Activated CD4-positive, alpha-beta T cell treated with anti-CD3 and anti-CD28 coated beads, Interleukin-2, amount 10 ng/mL, durations not matched to agents 7 days and 5 days (primary cell): ENCODE measurements around the gene ASPSCR1. TPM values are rescaled to one million over a fixed set of nuclear protein-coding genes. Genes with fewer than 3 reads are reported as not detected.
"Not testable (repeated sequence)": the region's sequence is repeated elsewhere in the genome, so short reads cannot be mapped to it uniquely, and the experiment has no call there.

Experiments used
- CTCF ChIA-PET: fragments of 350-600 bp; sonication (Branson Sonifier 250); formaldehyde crosslinking; loops from one replicate; lab custom pipeline; 2021; ENCODE audit warnings: antibody characterized with exemption; lab: Charles Lee
- POLR2A ChIA-PET: fragments of 350-600 bp; sonication (Branson Sonifier 250); formaldehyde crosslinking; loops from one replicate; lab custom pipeline; 2021; ENCODE audit warnings: antibody characterized with exemption; lab: Charles Lee
- DNase-seq: peaks from one replicate; pipeline ENCODE4 v3.0.0-alpha.2; 2020
- H3K27ac Mint-ChIP-seq: one replicate; pipeline ENCODE4 v1.8.0; 2021; ENCODE audit warnings: mild to moderate bottlenecking, moderate library complexity, mixed read lengths
- H3K27me3 Mint-ChIP-seq: one replicate; pipeline ENCODE4 v1.8.0; 2021; ENCODE audit warnings: mixed read lengths
- H3K36me3 Mint-ChIP-seq: one replicate; pipeline ENCODE4 v1.8.0; 2021; ENCODE audit warnings: low read depth, mixed read lengths
- H3K4me1 Mint-ChIP-seq: one replicate; pipeline ENCODE4 v1.8.0; 2021; ENCODE audit warnings: mixed read lengths
- H3K4me3 Mint-ChIP-seq: one replicate; pipeline ENCODE4 v1.8.0; 2021; ENCODE audit warnings: mild to moderate bottlenecking, moderate library complexity, mixed read lengths
- H3K9me3 Mint-ChIP-seq: one replicate; pipeline ENCODE4 v1.8.0; 2021; ENCODE audit warnings: mixed read lengths
- total RNA-seq, 2 experiments: library from RNA; stranded (reverse); gene quantifications; one replicate each; pipeline ENCODE4 v1.2.3, GENCODE V29; 2021

ASPSCR1 gene
- total RNA-seq, 2 experiments from 2014 or later, result 34.0 to 37.6 TPM

DNA sequence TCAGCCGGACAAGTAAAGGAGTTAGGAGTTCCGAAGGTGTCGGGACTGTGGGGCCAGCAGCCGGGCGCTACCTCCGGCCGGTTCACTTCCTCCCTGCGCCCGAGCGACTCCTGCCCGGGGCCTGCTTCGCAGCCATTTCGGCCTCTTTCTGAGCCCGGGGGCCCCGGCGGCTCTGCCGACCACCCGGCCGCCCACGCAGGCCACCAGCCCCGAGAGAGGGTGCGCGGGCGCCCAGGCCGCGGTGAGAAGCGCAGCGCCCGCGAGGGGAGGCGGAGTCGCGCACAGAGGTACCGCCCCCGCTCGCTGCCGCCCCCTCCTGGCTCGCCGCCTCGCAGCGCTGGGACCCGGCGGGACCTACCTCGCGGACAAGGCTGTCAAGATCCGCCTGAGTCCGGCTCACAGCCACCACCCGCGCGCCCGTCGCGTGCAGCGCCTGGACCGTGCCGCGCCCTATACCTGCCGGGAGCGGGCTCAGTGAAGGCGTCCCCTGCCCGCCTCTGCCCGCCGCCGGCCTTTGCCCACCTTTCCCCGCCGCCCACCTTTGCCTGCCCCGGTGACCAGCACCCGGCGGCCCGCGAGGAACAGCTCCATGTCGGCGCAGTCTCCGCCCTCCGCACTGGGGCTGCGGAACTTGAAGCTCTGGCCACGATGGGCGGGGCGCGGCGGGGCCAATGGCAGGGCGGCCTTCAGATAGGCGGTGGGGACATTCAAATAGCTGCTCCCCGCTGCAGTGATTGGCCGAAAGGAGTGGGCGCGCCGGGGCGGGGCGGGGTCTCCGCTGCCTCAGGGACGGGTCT, 59.9 kb downstream of the ASPSCR1 start, which contains the start of gene DCXR:
Gene DCXR (minus strand): TSS at position 606 of the 797 bp plus-strand sequence. CDS start 15 bp downstream, at position 591.
- peaks cover 28% of the 10 kb centered on the region for H3K4me1 Mint-ChIP-seq
- peak within 1 kb of the TSS; percentile 85 for H3K4me3 Mint-ChIP-seq
- H3K27me3 Mint-ChIP-seq, result no peaks in the 10 kb centered on the region
- peaks cover 8% of the 10 kb centered on the region for H3K36me3 Mint-ChIP-seq
- POLR2A ChIA-PET, result interaction anchor here (0.7 to 0.9 kb wide), 6 partner anchors 11 to 76 kb away, joined by 3 to 4 read pairs (median 3); partner anchors contain the start of genes CENPX and LRRC45
- no peaks in the 10 kb centered on the region for H3K9me3 Mint-ChIP-seq
- H3K27ac Mint-ChIP-seq, result peak within 1 kb of the TSS; percentile 97
- DNase-seq, result peak; percentile 98
- CTCF ChIA-PET, result interaction anchor here (0.6 to 4.7 kb wide), 30 partner anchors 9 to 255 kb away, joined by 3 to 49 read pairs (median 4); partner anchors contain the start of genes CENPX and LRRC45

DNA sequence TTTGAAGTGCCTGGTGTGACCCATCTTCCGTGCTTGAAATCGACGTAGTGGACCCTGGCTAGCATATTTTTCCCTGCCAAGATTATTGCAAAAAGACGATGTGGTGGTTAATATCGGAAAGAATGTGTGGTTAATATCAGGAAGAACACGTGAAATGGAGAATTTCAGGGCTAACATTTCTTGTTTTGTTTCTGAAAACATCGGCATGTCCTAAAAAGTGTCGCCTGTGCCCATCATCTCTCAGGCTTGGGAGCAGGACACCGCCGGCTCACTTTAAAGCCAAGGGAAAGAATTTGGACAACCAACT, 60.4 kb downstream of the ASPSCR1 start:
- peaks cover 8% of the 10 kb centered on the region for H3K36me3 Mint-ChIP-seq
- ChIA-PET POLR2A (interaction anchor here (0.7 to 0.9 kb wide), 6 partner anchors 12 to 75 kb away, joined by 3 to 4 read pairs (median 3); partner anchors contain the start of genes CENPX and LRRC45), CTCF (interaction anchor here (0.6 to 4.7 kb wide), 29 partner anchors 9 to 255 kb away, joined by 3 to 49 read pairs (median 4); partner anchors contain the start of genes CENPX and LRRC45)
- H3K4me1 Mint-ChIP-seq, result peaks cover 27% of the 10 kb centered on the region
- H3K9me3 Mint-ChIP-seq, result no peaks in the 10 kb centered on the region
- no peaks in the 10 kb centered on the region for H3K27me3 Mint-ChIP-seq
- no peak for DNase-seq
- peak overlapping the region; percentile 97 for H3K27ac Mint-ChIP-seq
- peak overlapping the region; percentile 85 for H3K4me3 Mint-ChIP-seq

DNA sequence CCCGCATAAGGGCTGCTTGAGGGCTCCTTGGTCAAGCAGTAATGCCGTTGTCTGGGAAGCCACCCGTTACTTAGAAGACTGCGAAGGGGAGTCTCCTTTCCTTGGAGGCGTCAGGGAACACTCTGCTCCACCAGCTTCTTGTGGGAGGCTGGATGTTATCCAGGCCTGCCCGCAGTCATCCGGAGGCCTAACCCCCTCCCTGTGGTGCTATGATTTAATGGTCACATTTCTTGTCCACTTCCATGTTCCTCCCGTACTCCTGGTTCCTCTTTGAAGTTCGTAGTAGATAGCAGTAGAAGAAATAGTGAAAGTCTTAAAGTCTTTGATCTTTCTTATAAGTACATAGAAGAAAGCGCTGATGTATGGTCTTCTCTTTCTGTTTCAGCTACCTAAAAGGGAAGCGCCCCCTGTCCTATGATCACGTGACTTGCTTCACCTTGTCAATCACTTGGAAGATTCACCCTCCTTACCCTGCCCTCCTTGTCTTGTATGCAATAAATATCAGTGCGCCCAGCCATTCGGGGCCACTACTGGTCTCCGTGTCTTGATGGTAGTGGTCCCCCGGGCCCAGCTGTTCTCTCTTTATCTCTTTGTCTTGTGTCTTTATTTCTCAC, 61.5 kb downstream of the ASPSCR1 start:
- H3K4me1 Mint-ChIP-seq, result peaks cover 25% of the 10 kb centered on the region
- DNase-seq, POLR2A ChIA-PET, H3K27ac Mint-ChIP-seq, H3K9me3 Mint-ChIP-seq, H3K36me3 Mint-ChIP-seq, H3K4me3 Mint-ChIP-seq, H3K27me3 Mint-ChIP-seq: not testable (repeated sequence)
- CTCF ChIA-PET, result interaction anchor here (0.6 to 4.7 kb wide), 4 partner anchors 10 to 66 kb away, joined by 3 to 49 read pairs (median 8); partner anchors contain the start of genes CENPX and LRRC45

DNA sequence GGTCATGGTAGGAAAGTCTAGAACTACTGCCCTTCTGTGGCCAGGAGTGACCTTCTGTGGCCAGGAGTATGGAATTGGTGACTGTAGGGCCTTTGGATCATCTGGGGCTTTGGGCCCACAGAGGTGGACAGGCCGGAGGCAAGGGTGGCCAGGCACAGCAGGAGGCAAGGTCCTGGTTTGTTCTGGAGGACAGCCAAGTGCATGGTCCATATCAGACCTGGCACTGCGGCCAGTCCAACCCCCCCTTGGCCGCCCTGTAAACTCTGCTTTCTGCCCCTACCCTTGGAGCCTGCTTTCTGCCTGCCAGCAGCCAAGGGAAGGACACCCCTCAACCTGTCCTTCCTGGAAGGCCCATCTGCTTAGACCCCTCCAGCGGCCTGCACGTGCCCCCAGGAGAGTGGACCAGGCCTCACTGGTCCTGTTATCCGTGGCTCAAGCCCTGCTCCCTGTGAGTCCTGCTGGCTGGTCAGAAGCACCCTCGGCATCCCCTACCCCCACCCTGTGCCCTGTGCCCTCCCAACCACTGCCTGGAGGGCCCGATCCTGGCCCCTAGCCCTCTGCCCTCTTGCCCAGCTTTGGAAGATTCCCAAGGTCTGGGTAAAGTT, 62.4 kb downstream of the ASPSCR1 start:
- H3K27me3 Mint-ChIP-seq, result no peaks in the 10 kb centered on the region
- peaks cover 8% of the 10 kb centered on the region for H3K36me3 Mint-ChIP-seq
- ChIA-PET POLR2A (no interaction called here), CTCF (interaction anchor here (1.0 to 1.5 kb wide), 2 partner anchors 10 to 17 kb away, joined by 4 read pairs; partner anchors contain the start of gene CENPX)
- no peak overlapping the region for H3K27ac Mint-ChIP-seq
- H3K4me3 Mint-ChIP-seq, result no peak overlapping the region
- no peak for DNase-seq
- peaks cover 25% of the 10 kb centered on the region for H3K4me1 Mint-ChIP-seq
- H3K9me3 Mint-ChIP-seq, result no peaks in the 10 kb centered on the region

DNA sequence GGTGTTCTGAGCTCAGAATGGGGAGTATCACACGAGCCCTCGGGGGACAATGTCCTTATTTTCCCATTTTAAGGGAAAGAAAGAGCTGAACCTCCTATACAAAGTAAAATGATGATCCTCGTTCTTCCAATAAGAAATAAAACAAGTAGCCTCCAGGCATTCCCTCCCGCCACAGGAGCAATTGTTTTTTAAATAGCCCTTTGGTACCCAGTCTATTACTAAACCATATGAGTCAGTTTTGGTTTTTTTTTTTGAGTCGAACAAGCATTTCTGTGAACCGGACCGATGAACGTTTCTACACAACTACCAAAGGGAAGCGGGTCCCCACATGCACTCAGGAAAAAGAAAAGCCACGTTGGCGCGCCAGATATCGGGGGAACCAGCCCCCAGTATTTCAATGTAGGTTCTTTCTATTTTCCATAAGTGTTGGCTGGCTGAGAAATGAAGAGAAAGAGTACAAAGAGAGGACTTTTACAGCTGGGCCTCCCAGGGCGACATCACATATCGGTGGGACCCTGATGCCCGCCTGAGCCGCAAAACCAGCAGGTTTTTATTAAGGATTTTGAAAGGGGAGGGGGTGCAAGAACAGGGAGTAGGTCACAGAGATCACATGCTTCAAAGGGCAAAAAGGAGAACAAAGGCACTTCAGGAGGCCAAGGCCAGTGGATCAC, 63.9 kb downstream of the ASPSCR1 start:
- Mint-ChIP-seq H3K9me3 (no peaks in the 10 kb centered on the region), H3K4me1 (peaks cover 13% of the 10 kb centered on the region), H3K4me3 (no peak overlapping the region), H3K27ac (no peak overlapping the region), H3K27me3 (no peaks in the 10 kb centered on the region), H3K36me3 (no peaks in the 10 kb centered on the region)
- CTCF ChIA-PET, result interaction anchor here (0.6 to 1.5 kb wide), 3 partner anchors 9 to 239 kb away, joined by 4 to 6 read pairs (median 4); partner anchors contain the start of gene RAC3
- DNase-seq, result no peak
- POLR2A ChIA-PET, result no interaction called here

DNA sequence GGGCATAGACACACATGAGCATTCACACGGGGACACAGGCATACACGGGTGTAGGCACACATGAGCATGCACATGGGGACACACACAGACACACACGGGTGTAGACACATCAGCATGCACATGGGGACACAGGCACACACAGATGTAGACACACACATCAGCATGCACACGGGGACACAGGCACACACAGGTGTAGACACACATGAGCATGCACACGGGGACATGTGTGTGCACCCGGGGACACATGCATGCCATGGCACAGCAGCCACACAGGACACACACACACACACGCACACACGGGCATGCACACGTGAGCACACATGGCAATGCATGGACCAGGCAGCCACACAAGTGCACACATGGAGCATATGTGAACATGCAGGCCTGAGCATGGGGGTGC, 65.2 kb downstream of the ASPSCR1 start:
- Mint-ChIP-seq H3K9me3 (no peaks in the 10 kb centered on the region), H3K27me3 (no peaks in the 10 kb centered on the region), H3K27ac (no peak overlapping the region), H3K36me3 (peaks cover 2% of the 10 kb centered on the region), H3K4me1 (peaks cover 11% of the 10 kb centered on the region), H3K4me3 (no peak overlapping the region)
- CTCF ChIA-PET, result interaction anchor here (2.2 kb wide), 1 partner anchor 12 kb away, joined by 4 read pairs; no protein-coding TSS in a partner anchor
- POLR2A ChIA-PET, result interaction anchor here (0.6 kb wide), 1 partner anchor 549 kb away, joined by 3 read pairs; no protein-coding TSS in a partner anchor
- DNase-seq, result no peak

DNA sequence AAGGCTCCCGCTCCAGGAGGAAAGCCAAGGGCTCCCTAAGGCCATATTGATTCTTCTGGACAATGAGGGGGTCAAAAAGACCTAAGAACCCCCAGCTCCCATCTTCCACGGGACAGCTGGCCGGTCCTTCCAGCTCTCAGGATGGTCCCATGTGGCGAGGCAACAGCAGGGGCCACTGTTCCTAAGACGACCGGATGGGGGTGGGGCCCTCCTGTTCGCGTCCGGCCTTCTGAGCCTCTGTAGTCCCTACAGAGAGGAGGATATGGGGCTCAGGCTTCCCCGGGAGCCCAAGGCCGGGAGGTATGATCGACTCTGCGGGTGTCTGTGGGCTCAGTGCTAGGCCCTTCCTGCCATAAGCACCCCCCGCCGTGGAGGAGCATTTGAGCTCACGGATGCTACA, 66.1 kb downstream of the ASPSCR1 start:
- CTCF ChIA-PET, result interaction anchor here (1.6 to 2.2 kb wide), 2 partner anchors 13 to 63 kb away, joined by 4 read pairs; no protein-coding TSS in a partner anchor
- POLR2A ChIA-PET, result interaction anchor here (0.6 kb wide), 1 partner anchor 13 kb away, joined by 3 read pairs; no protein-coding TSS in a partner anchor

DNA sequence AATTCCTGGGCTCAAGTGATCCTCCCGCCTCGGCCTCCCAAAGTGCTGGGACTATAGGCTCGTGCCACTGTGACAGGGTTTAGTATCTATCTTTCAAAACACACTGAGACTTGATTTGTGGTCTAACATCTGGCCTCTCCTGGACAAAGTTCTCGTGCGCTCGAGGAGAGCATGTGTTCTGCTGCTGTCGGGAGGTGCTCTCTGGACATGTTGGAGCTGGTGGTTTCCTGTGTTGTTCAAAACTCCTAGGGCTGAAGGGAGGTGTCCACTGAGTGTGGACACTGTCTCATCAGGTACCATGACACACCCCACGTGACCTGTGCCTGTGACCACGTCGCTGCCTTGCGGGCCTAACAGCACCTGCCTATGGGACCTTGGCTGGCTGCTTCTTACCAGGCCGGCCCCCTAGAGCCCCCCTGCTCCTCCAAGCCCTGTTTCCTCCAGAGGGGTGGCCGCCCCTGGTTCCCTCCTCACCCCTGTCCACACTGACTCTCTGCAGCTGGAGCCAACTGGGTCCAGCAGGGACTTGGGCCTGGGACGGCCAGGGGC, 68.6 kb downstream of the ASPSCR1 start:
- no peaks in the 10 kb centered on the region for H3K9me3 Mint-ChIP-seq
- H3K36me3 Mint-ChIP-seq, result peaks cover 3% of the 10 kb centered on the region
- CTCF ChIA-PET, result no interaction called here
- H3K27ac Mint-ChIP-seq, result no peak overlapping the region
- H3K4me1 Mint-ChIP-seq, result peaks cover 11% of the 10 kb centered on the region
- no peak for DNase-seq
- no peak overlapping the region for H3K4me3 Mint-ChIP-seq
- POLR2A ChIA-PET, result no interaction called here
- no peaks in the 10 kb centered on the region for H3K27me3 Mint-ChIP-seq

More for the DNA sequence above, 66.1 kb downstream of the ASPSCR1 start:
- Mint-ChIP-seq H3K4me1 (peaks cover 6% of the 10 kb centered on the region), H3K9me3 (no peaks in the 10 kb centered on the region), H3K4me3 (no peak overlapping the region), H3K36me3 (peaks cover 3% of the 10 kb centered on the region), H3K27me3 (no peaks in the 10 kb centered on the region), H3K27ac (no peak overlapping the region)
- no peak for DNase-seq

DNA sequence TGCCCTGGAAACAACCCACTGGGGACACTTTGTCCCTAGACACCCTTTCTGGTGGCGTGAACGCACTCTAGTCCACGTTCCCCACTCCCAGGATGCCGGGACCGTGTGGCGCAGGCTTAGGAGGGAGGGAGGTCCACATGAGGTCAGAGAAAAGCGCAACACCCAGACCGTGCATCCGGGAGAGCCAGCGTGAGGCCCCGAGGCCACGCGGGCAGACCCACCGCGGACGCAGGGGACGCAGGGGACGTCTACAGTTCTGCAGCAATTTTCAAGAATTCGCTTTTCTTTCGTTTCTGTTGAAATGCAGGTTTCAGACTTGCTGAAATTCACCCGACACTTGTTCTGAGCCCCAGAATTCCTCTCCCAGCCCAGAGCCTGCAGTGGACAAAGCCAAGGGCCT, 69.5 kb downstream of the ASPSCR1 start:
- ChIA-PET POLR2A (no interaction called here), CTCF (no interaction called here)
- DNase-seq, result no peak
- peaks cover 3% of the 10 kb centered on the region for H3K36me3 Mint-ChIP-seq
- H3K27ac Mint-ChIP-seq, result no peak overlapping the region
- H3K9me3 Mint-ChIP-seq, result no peaks in the 10 kb centered on the region
- H3K4me3 Mint-ChIP-seq, result no peak overlapping the region
- H3K4me1 Mint-ChIP-seq, result peaks cover 11% of the 10 kb centered on the region
- no peaks in the 10 kb centered on the region for H3K27me3 Mint-ChIP-seq

DNA sequence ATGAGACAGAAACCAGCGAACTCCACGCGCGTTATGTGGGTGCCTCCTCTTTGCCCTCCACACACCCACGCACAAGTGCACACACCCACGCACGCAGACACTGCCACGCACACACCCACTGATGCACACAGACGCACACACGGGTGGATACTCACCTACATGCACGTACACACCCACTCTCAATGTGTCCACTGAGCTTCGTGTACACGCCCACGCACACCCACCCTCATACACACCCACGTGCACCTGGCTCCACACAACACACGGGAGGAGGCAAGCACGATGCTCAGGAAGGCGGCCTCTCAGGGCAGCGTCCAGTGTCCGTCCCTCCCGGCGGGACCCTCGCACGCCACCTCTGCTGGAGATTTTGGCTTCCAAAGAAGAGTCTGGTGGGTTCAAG, 70.0 kb downstream of the ASPSCR1 start:
- ChIA-PET CTCF (interaction anchor here (1.0 kb wide), 1 partner anchor 17 kb away, joined by 3 read pairs; no protein-coding TSS in a partner anchor), POLR2A (no interaction called here)
- Mint-ChIP-seq H3K4me3 (no peak overlapping the region), H3K27me3 (no peaks in the 10 kb centered on the region), H3K4me1 (peaks cover 11% of the 10 kb centered on the region), H3K9me3 (no peaks in the 10 kb centered on the region), H3K27ac (no peak overlapping the region), H3K36me3 (peaks cover 3% of the 10 kb centered on the region)
- no peak for DNase-seq

DNA sequence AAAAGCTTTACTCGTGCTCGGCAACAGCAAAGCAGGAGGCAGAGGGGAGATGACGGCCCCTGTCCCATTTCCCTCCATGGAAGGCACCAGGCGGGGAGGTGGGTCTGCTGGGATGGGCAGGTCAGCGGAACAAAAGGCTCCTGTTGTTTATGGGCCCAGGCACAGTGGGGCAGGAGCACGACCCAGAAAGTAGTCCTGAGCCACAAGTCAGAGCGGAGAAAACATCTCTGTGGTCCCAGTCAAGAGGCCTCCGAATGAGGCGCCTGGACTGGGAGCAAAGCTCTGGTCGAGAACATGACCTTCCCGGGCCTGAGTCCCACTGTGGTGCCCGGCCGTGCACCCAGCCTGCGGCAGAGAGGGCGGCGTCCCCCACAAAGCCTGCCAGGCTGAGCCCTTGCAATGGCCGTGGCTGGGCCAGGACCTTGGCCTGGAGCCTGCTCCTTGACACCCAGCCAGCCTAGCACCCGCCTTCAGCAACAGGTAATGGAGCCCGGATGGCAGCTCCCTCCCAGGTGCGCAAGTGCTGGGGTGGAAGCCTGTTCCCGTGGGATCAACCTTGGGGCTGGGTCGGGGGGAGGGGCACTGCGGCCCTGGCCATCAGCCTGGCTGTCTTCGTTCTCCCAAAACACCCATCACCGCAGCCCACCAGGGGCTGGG, 70.6 kb downstream of the ASPSCR1 start:
- no peak overlapping the region for H3K27ac Mint-ChIP-seq
- peaks cover 16% of the 10 kb centered on the region for H3K4me1 Mint-ChIP-seq
- no peaks in the 10 kb centered on the region for H3K27me3 Mint-ChIP-seq
- no peak overlapping the region for H3K4me3 Mint-ChIP-seq
- no peaks in the 10 kb centered on the region for H3K9me3 Mint-ChIP-seq
- DNase-seq, result no peak
- ChIA-PET POLR2A (no interaction called here), CTCF (interaction anchor here (0.9 to 1.0 kb wide), 2 partner anchors 10 to 17 kb away, joined by 3 to 4 read pairs; partner anchors contain the start of gene DCXR)
- peaks cover 3% of the 10 kb centered on the region for H3K36me3 Mint-ChIP-seq
